DOHH2 (cell line): ENCODE measurements around the gene HMCN2.

Source experiments
- H3F3A ChIP-seq: fragments of 200-600 bp; sonication (generic), shearing (Covaris generic); 2 replicates; pipeline ENCODE4 v1.6.0; 2016; ENCODE audit warnings: antibody characterized with exemption, mild to moderate bottlenecking; ENCODE audit not compliant: control insufficient read depth, insufficient read depth
- H3K27ac ChIP-seq: fragments of 200-600 bp; sonication (generic); 2 replicates; pipeline ENCODE4 v1.5.1; 2014; ENCODE audit warnings: low read depth, mild to moderate bottlenecking, low read length, moderate library complexity
- H3K27me3 ChIP-seq: fragments of 200-600 bp; sonication (generic); 2 replicates; pipeline ENCODE4 v1.6.1; 2014; ENCODE audit warnings: mild to moderate bottlenecking, low read length, mixed read lengths; ENCODE audit not compliant: control insufficient read depth
- H3K36me3 ChIP-seq: fragments of 200-600 bp; sonication (generic); 2 replicates; pipeline ENCODE4 v1.6.1; 2014; ENCODE audit warnings: mild to moderate bottlenecking, low read length, moderate library complexity, mixed read lengths; ENCODE audit not compliant: control insufficient read depth
- H3K4me1 ChIP-seq: fragments of 200-600 bp; sonication (generic); 2 replicates; pipeline ENCODE4 v1.6.1; 2014; ENCODE audit warnings: mild to moderate bottlenecking, low read length, mixed read lengths; ENCODE audit not compliant: control insufficient read depth
- H3K4me2 ChIP-seq: fragments of 200-600 bp; sonication (generic); 2 replicates; pipeline ENCODE4 v1.6.0; 2014; ENCODE audit warnings: mild to moderate bottlenecking, low read length, moderate library complexity
- H3K4me3 ChIP-seq: fragments of 200-600 bp; sonication (generic); 2 replicates; pipeline ENCODE4 v1.5.1; 2014; ENCODE audit warnings: mild to moderate bottlenecking, low read length, mixed read lengths
- H3K79me2 ChIP-seq: fragments of 200-600 bp; sonication (generic); 2 replicates; pipeline ENCODE4 v1.6.1; 2014; ENCODE audit warnings: mild to moderate bottlenecking, low read length, mixed read lengths; ENCODE audit not compliant: control insufficient read depth
- H3K9me2 ChIP-seq: fragments of 200-600 bp; sonication (generic); replicated peaks from 2 replicates; pipeline ENCODE4 v1.6.1; 2014; ENCODE audit warnings: mild to moderate bottlenecking, low read length, mixed read lengths; ENCODE audit not compliant: control insufficient read depth
- H3K9me3 ChIP-seq: fragments of 200-600 bp; sonication (generic); 2 replicates; pipeline ENCODE4 v1.6.1; 2014; ENCODE audit warnings: antibody characterized with exemption, low read length, mixed read lengths; ENCODE audit not compliant: control insufficient read depth, insufficient read depth
- H4K20me1 ChIP-seq: fragments of 200-600 bp; sonication (generic); 2 replicates; pipeline ENCODE4 v1.6.0; 2014; ENCODE audit warnings: low read depth, mild to moderate bottlenecking, antibody characterized with exemption, low read length, moderate library complexity; ENCODE audit not compliant: control insufficient read depth, insufficient read depth
- EZH2phosphoT487 ChIP-seq: fragments of 200-600 bp; sonication (generic); IDR thresholded peaks from 2 replicates; pipeline ENCODE4 v1.6.1; 2017; ENCODE audit warnings: borderline replicate concordance, mild to moderate bottlenecking, antibody characterized with exemption, low read length, moderate library complexity, mixed read lengths
- TF ChIP-seq, protein P1 (sequence below): fragments of 200-600 bp; sonication (generic); IDR thresholded peaks from one replicate; pipeline ENCODE4 v1.5.1; 2014; ENCODE audit warnings: antibody characterized with exemption, mild to moderate bottlenecking, low read depth, low read length; ENCODE audit not compliant: poor library complexity, severe bottlenecking

Gene HMCN2

GRCh38 chr9:130421802-130422276 lies 156.3 kb downstream of the HMCN2 start:
- no peaks in the 10 kb centered on the region for H3K9me2 ChIP-seq
- no peaks in the 10 kb centered on the region for H3F3A ChIP-seq
- peaks cover 14% of the 10 kb centered on the region; the same call in 1 of the 2 replicates for H3K27me3 ChIP-seq
- H3K79me2 ChIP-seq = no peaks in the 10 kb centered on the region
- no peaks in the 10 kb centered on the region for H3K4me1 ChIP-seq
- H4K20me1 ChIP-seq = no peaks in the 10 kb centered on the region; the same call in 1 of the 2 replicates
- H3K9me3 ChIP-seq = no peaks in the 10 kb centered on the region
- H3K4me2 ChIP-seq = no peak overlapping the region
- H3K36me3 ChIP-seq = no peaks in the 10 kb centered on the region
- H3K27ac ChIP-seq = no peak overlapping the region
- no peak overlapping the region for H3K4me3 ChIP-seq
- TF ChIP-seq EZH2phosphoT487 = no peak
- TF ChIP-seq, protein P1, sequence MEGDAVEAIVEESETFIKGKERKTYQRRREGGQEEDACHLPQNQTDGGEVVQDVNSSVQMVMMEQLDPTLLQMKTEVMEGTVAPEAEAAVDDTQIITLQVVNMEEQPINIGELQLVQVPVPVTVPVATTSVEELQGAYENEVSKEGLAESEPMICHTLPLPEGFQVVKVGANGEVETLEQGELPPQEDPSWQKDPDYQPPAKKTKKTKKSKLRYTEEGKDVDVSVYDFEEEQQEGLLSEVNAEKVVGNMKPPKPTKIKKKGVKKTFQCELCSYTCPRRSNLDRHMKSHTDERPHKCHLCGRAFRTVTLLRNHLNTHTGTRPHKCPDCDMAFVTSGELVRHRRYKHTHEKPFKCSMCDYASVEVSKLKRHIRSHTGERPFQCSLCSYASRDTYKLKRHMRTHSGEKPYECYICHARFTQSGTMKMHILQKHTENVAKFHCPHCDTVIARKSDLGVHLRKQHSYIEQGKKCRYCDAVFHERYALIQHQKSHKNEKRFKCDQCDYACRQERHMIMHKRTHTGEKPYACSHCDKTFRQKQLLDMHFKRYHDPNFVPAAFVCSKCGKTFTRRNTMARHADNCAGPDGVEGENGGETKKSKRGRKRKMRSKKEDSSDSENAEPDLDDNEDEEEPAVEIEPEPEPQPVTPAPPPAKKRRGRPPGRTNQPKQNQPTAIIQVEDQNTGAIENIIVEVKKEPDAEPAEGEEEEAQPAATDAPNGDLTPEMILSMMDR = no peak

GRCh38 chr9:130422546-130422945 lies 157.0 kb downstream of the HMCN2 start:
- no peaks in the 10 kb centered on the region for H3K4me1 ChIP-seq
- H3K36me3 ChIP-seq = no peaks in the 10 kb centered on the region
- H3K27me3 ChIP-seq = peaks cover 14% of the 10 kb centered on the region; the same call in 1 of the 2 replicates
- H3F3A ChIP-seq = no peaks in the 10 kb centered on the region
- H3K9me2 ChIP-seq = no peaks in the 10 kb centered on the region
- H4K20me1 ChIP-seq = no peaks in the 10 kb centered on the region; the same call in 1 of the 2 replicates
- TF ChIP-seq, protein P1 = no peak
- TF ChIP-seq EZH2phosphoT487 = no peak
- no peak overlapping the region for H3K4me2 ChIP-seq
- no peaks in the 10 kb centered on the region for H3K9me3 ChIP-seq
- no peak overlapping the region for H3K27ac ChIP-seq
- H3K79me2 ChIP-seq = no peaks in the 10 kb centered on the region
- H3K4me3 ChIP-seq = no peak overlapping the region

- Histone ChIP-seq H3K4me1 (no peaks in the 10 kb centered on the region), H3F3A (no peaks in the 10 kb centered on the region), H3K27me3 (peaks cover 14% of the 10 kb centered on the region; the same call in 1 of the 2 replicates), H3K79me2 (no peaks in the 10 kb centered on the region), H3K9me2 (no peaks in the 10 kb centered on the region), H4K20me1 (no peaks in the 10 kb centered on the region; the same call in 1 of the 2 replicates), H3K9me3 (no peaks in the 10 kb centered on the region), H3K4me2 (no peak overlapping the region), H3K4me3 (no peak overlapping the region), H3K36me3 (no peaks in the 10 kb centered on the region), H3K27ac (no peak overlapping the region)
- TF ChIP-seq EZH2phosphoT487 = no peak
- TF ChIP-seq, protein P1 = no peak
Measured at GRCh38 chr9:130423272-130423671, 157.7 kb downstream of the HMCN2 start.
